HFF-Myc (cell line): ENCODE data around the gene OLFML2A.

Source experiments
- DNase-seq: peaks from one replicate; pipeline ENCODE4 v3.0.0-alpha.2; 2011; ENCODE audit warnings: low read depth; ENCODE audit errors: extremely low read depth
- H3K4me3 ChIP-seq: replicated peaks from 2 replicates; pipeline ENCODE4 v1.5.1; 2011; ENCODE audit warnings: low read depth, mild to moderate bottlenecking, control low read depth, low read length
- CTCF ChIP-seq: IDR thresholded peaks from 2 replicates; pipeline ENCODE4 v1.5.1; 2012; ENCODE audit warnings: mild to moderate bottlenecking, low read depth, low read length, control low read depth; ENCODE audit errors: missing control alignments

The OLFML2A gene

GRCh38 chr9:124741662-124742061 lies 35.3 kb upstream of the OLFML2A start:
- TF ChIP-seq CTCF = no peak
- DNase-seq = no peak

GRCh38 chr9:124742940-124743339 lies 34.0 kb upstream of the OLFML2A start:
- no peak for TF ChIP-seq CTCF
- DNase-seq = no peak
- H3K4me3 ChIP-seq = no peak overlapping the region

More at GRCh38 chr9:124741662-124742061, 35.3 kb upstream of the OLFML2A start:
- no peak overlapping the region for H3K4me3 ChIP-seq

GRCh38 chr9:124743686-124744348 lies 33.1 kb upstream of the OLFML2A start:
- TF ChIP-seq CTCF = no peak
- no peak overlapping the region for H3K4me3 ChIP-seq
- no peak for DNase-seq

GRCh38 chr9:124747065-124747464 lies 29.9 kb upstream of the OLFML2A start:
- TF ChIP-seq CTCF = no peak
- H3K4me3 ChIP-seq = no peak overlapping the region
- DNase-seq = no peak

GRCh38 chr9:124749284-124749683 lies 27.6 kb upstream of the OLFML2A start:
- DNase-seq = no peak
- no peak overlapping the region for H3K4me3 ChIP-seq
- no peak for TF ChIP-seq CTCF

GRCh38 chr9:124749781-124750180 lies 27.2 kb upstream of the OLFML2A start:
- no peak for DNase-seq
- TF ChIP-seq CTCF = no peak
- no peak overlapping the region for H3K4me3 ChIP-seq

GRCh38 chr9:124752967-124753366 lies 24.0 kb upstream of the OLFML2A start:
- no peak for TF ChIP-seq CTCF
- no peak overlapping the region for H3K4me3 ChIP-seq
- no peak for DNase-seq
